Stomach (tissue), 4 donors: ENCODE data around the gene ADCY5.

Source experiments
- EP300 ChIP-seq: sonication (generic); formaldehyde crosslinking; IDR thresholded peaks from one replicate; pipeline ENCODE4 v1.6.1; 2017; ENCODE audit warnings: antibody characterized with exemption
- POLR2A ChIP-seq, 4 donors: fragments of 450-650 bp; IDR thresholded peaks; one replicate each; pipeline ENCODE4 v1.6.1; 2016; ENCODE audit warnings: antibody characterized with exemption in 4 of 4, control low read depth in 2 of 4, mild to moderate bottlenecking in 1 of 4, moderate library complexity in 1 of 4
- POLR2AphosphoS5 ChIP-seq, 3 donors: sonication (generic); formaldehyde crosslinking; IDR thresholded peaks; one replicate each; pipeline ENCODE4 v1.6.1; 2016; ENCODE audit warnings: antibody characterized with exemption in 3 of 3
- TF ChIP-seq, protein P1 (sequence below), 7 experiments: fragments of 450-650 bp in 4 of 7; fragments of 200-600 bp in 3 of 7; sonication (generic) in 3 of 7; IDR thresholded peaks; one replicate each; pipeline ENCODE4 v1.5.1; 2016 to 2019; ENCODE audit warnings: antibody characterized with exemption in 7 of 7, control low read depth in 2 of 7, mild to moderate bottlenecking in 1 of 7

DNA sequence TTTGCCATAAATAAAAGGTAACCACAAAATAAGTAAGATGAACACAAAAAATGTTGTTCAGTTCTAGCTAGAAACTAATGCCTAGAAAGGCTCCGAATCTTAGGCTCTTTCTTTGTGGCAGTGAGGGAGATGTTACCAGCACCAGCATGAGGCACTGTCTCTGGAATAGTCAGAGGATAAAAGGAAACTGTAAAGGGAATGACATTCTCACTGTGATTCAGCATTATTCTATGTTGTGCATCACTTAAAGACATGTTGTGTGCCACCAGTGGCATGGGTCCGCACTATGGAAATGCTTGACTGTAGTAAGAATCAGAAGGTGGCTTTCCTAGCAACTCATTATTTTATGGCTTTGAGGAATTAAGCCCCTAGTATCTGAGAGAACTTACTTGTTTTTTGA, 176.3 kb downstream of the ADCY5 start:
- TF ChIP-seq, protein P1, sequence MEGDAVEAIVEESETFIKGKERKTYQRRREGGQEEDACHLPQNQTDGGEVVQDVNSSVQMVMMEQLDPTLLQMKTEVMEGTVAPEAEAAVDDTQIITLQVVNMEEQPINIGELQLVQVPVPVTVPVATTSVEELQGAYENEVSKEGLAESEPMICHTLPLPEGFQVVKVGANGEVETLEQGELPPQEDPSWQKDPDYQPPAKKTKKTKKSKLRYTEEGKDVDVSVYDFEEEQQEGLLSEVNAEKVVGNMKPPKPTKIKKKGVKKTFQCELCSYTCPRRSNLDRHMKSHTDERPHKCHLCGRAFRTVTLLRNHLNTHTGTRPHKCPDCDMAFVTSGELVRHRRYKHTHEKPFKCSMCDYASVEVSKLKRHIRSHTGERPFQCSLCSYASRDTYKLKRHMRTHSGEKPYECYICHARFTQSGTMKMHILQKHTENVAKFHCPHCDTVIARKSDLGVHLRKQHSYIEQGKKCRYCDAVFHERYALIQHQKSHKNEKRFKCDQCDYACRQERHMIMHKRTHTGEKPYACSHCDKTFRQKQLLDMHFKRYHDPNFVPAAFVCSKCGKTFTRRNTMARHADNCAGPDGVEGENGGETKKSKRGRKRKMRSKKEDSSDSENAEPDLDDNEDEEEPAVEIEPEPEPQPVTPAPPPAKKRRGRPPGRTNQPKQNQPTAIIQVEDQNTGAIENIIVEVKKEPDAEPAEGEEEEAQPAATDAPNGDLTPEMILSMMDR (IDR thresholded peaks at IDR 0.05) = peak in 1 of 7 experiments; percentile 6
- TF ChIP-seq POLR2A (IDR thresholded peaks at IDR 0.05) (no peak), POLR2AphosphoS5 (IDR thresholded peaks at IDR 0.05) (no peak), EP300 (no peak)
